Naive thymus-derived CD8-positive, alpha-beta T cell (primary cell): ENCODE measurements around the gene RBKS. TPM values are rescaled to one million over a fixed set of nuclear protein-coding genes. Genes with fewer than 3 reads are reported as not detected.

ENCODE experiments used
- ATAC-seq, 2 donors: fragments of 150-1000 bp; cut with Tn5 transposase in 1 of 2; sonication (Bioruptor Pico), chemical (Tn5 transposase) in 1 of 2; 1 replicate in 1 of 2; 2 replicates in 1 of 2; pipeline ENCODE4 v1.10.0; 2021; ENCODE audit warnings: mild to moderate bottlenecking in 2 of 2, moderate library complexity in 2 of 2
- POLR2A ChIA-PET: fragments of 350-600 bp; sonication (Branson Sonifier 250); formaldehyde crosslinking; loops from one replicate; lab custom pipeline; 2021; ENCODE audit warnings: antibody characterized with exemption; lab: Charles Lee
- DNase-seq, 10 donors: peaks; one replicate each; pipeline versions ENCODE4 v3.0.0 to v3.0.0-alpha.2; 2020 to 2022
- H3K27ac Mint-ChIP-seq, 10 donors: one replicate each; pipeline ENCODE4 v1.8.0; 2020 to 2022; ENCODE audit warnings: mild to moderate bottlenecking in 10 of 10, mixed read lengths in 10 of 10, moderate library complexity in 4 of 10, inconsistent platforms in 1 of 10
- H3K27me3 Mint-ChIP-seq, 5 donors: one replicate each; pipeline ENCODE4 v1.8.0; 2021 to 2022; ENCODE audit warnings: mixed read lengths in 5 of 5
- H3K36me3 Mint-ChIP-seq, 3 donors: one replicate each; pipeline ENCODE4 v1.8.0; 2020 to 2022; ENCODE audit warnings: mixed read lengths in 3 of 3, mild to moderate bottlenecking in 2 of 3, inconsistent platforms in 1 of 3
- H3K4me1 Mint-ChIP-seq, 4 donors: one replicate each; pipeline ENCODE4 v1.8.0; 2021 to 2022; ENCODE audit warnings: mixed read lengths in 4 of 4
- H3K4me3 Mint-ChIP-seq, 10 donors: one replicate each; pipeline ENCODE4 v1.8.0; 2020 to 2022; ENCODE audit warnings: mild to moderate bottlenecking in 10 of 10, mixed read lengths in 10 of 10, moderate library complexity in 6 of 10, inconsistent platforms in 1 of 10
- H3K9me3 Mint-ChIP-seq, 9 donors: one replicate each; pipeline ENCODE4 v1.8.0; 2020 to 2022; ENCODE audit warnings: mixed read lengths in 9 of 9, mild to moderate bottlenecking in 3 of 9, inconsistent platforms in 1 of 9, moderate library complexity in 1 of 9
- polyA plus RNA-seq, 3 donors: library from polyadenylated mRNA; unstranded; fragments of 300-500 nt; fragmentation: Illumina TruSeq; gene quantifications; one replicate each; pipeline ENCODE4 v1.2.3, GENCODE V29; 2021
- total RNA-seq, 8 experiments: library from RNA in 2 of 8; stranded (reverse) in 2 of 8; gene quantifications; one replicate each; pipeline ENCODE4 v1.2.3 and lab custom pipeline; 2021 to 2026

Gene RBKS
- total and polyA plus RNA-seq, 5 experiments from 2014 or later = 1.5 to 4.8 (median 2.4) TPM

- no peak overlapping the region for H3K27ac Mint-ChIP-seq
- peaks cover 0 to 4% (median 0%) of the 10 kb centered on the region in 3 donors for H3K36me3 Mint-ChIP-seq
- POLR2A ChIA-PET = no interaction called here
- no peak for DNase-seq
- peaks cover 0 to 5% (median 0%) of the 10 kb centered on the region in 4 donors for H3K4me1 Mint-ChIP-seq
- no peak for ATAC-seq
- no peak overlapping the region for H3K4me3 Mint-ChIP-seq
- peaks cover 0 to 4% (median 0%) of the 10 kb centered on the region in 9 donors for H3K9me3 Mint-ChIP-seq
- H3K27me3 Mint-ChIP-seq = no peaks in the 10 kb centered on the region
These were observed 27.0 kb downstream of the RBKS start for GRCh38 chr2:27863146-27863545.

- Mint-ChIP-seq H3K27me3 (no peaks in the 10 kb centered on the region), H3K4me3 (no peak overlapping the region), H3K27ac (no peak overlapping the region), H3K9me3 (peaks cover 0 to 13% (median 5%) of the 10 kb centered on the region in 9 donors), H3K4me1 (peaks cover 0 to 5% (median 0%) of the 10 kb centered on the region in 4 donors), H3K36me3 (peaks cover 0 to 18% (median 5%) of the 10 kb centered on the region in 3 donors)
- POLR2A ChIA-PET = no interaction called here
- ATAC-seq = no peak
- DNase-seq = no peak
These were observed 30.1 kb downstream of the RBKS start for GRCh38 chr2:27860111-27860510.

GRCh38 chr2:27857417-27858172 lies 32.6 kb downstream of the RBKS start:
- H3K4me1 Mint-ChIP-seq = peaks cover 0 to 5% (median 0%) of the 10 kb centered on the region in 4 donors
- no peak overlapping the region for H3K4me3 Mint-ChIP-seq
- no peaks in the 10 kb centered on the region for H3K27me3 Mint-ChIP-seq
- no peak overlapping the region for H3K27ac Mint-ChIP-seq
- POLR2A ChIA-PET = no interaction called here
- peaks cover 0 to 18% (median 5%) of the 10 kb centered on the region in 3 donors for H3K36me3 Mint-ChIP-seq
- DNase-seq = no peak
- no peak for ATAC-seq
- peaks cover 0 to 13% (median 5%) of the 10 kb centered on the region in 9 donors for H3K9me3 Mint-ChIP-seq

GRCh38 chr2:27856956-27857355 lies 33.2 kb downstream of the RBKS start:
- Mint-ChIP-seq H3K9me3 (peaks cover 0 to 13% (median 5%) of the 10 kb centered on the region in 9 donors), H3K27me3 (no peaks in the 10 kb centered on the region), H3K4me3 (no peak overlapping the region), H3K36me3 (peaks cover 0 to 18% (median 5%) of the 10 kb centered on the region in 3 donors), H3K4me1 (peaks cover 0 to 5% (median 0%) of the 10 kb centered on the region in 4 donors), H3K27ac (no peak overlapping the region)
- POLR2A ChIA-PET = no interaction called here
- no peak for DNase-seq
- no peak for ATAC-seq

GRCh38 chr2:27856386-27856785 lies 33.8 kb downstream of the RBKS start:
- H3K9me3 Mint-ChIP-seq = peaks cover 0 to 13% (median 5%) of the 10 kb centered on the region in 9 donors
- no peak overlapping the region for H3K27ac Mint-ChIP-seq
- ATAC-seq = no peak
- peaks cover 0 to 18% (median 5%) of the 10 kb centered on the region in 3 donors for H3K36me3 Mint-ChIP-seq
- H3K4me3 Mint-ChIP-seq = no peak overlapping the region
- peaks cover 0 to 5% (median 0%) of the 10 kb centered on the region in 4 donors for H3K4me1 Mint-ChIP-seq
- DNase-seq = no peak
- H3K27me3 Mint-ChIP-seq = no peaks in the 10 kb centered on the region
- POLR2A ChIA-PET = no interaction called here

GRCh38 chr2:27855476-27855875 lies 34.7 kb downstream of the RBKS start:
- no peak for ATAC-seq

GRCh38 chr2:27854229-27854862 lies 35.8 kb downstream of the RBKS start:
- ATAC-seq (no peak), DNase-seq (no peak)
- Mint-ChIP-seq H3K4me1 (peaks cover 0 to 2% (median 0%) of the 10 kb centered on the region in 4 donors), H3K4me3 (no peak overlapping the region), H3K27ac (no peak overlapping the region), H3K36me3 (peaks cover 0 to 18% (median 5%) of the 10 kb centered on the region in 3 donors), H3K9me3 (peaks cover 0 to 13% (median 5%) of the 10 kb centered on the region in 9 donors), H3K27me3 (no peaks in the 10 kb centered on the region)
- POLR2A ChIA-PET = no interaction called here

More at GRCh38 chr2:27855476-27855875, 34.7 kb downstream of the RBKS start:
- POLR2A ChIA-PET = no interaction called here
- Mint-ChIP-seq H3K27ac (no peak overlapping the region), H3K4me3 (no peak overlapping the region), H3K9me3 (peaks cover 0 to 13% (median 5%) of the 10 kb centered on the region in 9 donors), H3K36me3 (peaks cover 0 to 18% (median 5%) of the 10 kb centered on the region in 3 donors), H3K4me1 (peaks cover 0 to 5% (median 0%) of the 10 kb centered on the region in 4 donors), H3K27me3 (no peaks in the 10 kb centered on the region)
- no peak for DNase-seq

- ATAC-seq = no peak
- no peak overlapping the region for H3K4me3 Mint-ChIP-seq
- peaks cover 0 to 9% (median 3%) of the 10 kb centered on the region in 3 donors for H3K36me3 Mint-ChIP-seq
- H3K27ac Mint-ChIP-seq = no peak overlapping the region
- POLR2A ChIA-PET = no interaction called here
- peaks cover 0 to 4% (median 3%) of the 10 kb centered on the region in 9 donors for H3K9me3 Mint-ChIP-seq
- H3K27me3 Mint-ChIP-seq = no peaks in the 10 kb centered on the region
- DNase-seq = no peak
- H3K4me1 Mint-ChIP-seq = peaks cover 0 to 2% (median 0%) of the 10 kb centered on the region in 4 donors
These were observed 37.5 kb downstream of the RBKS start for GRCh38 chr2:27852691-27853090.

- Mint-ChIP-seq H3K4me3 (no peak overlapping the region), H3K27ac (peak overlapping the region in 2 of 10 donors; percentile 21 to 34), H3K9me3 (no peaks in the 10 kb centered on the region), H3K4me1 (peaks cover 0 to 2% (median 0%) of the 10 kb centered on the region in 4 donors), H3K27me3 (no peaks in the 10 kb centered on the region), H3K36me3 (peaks cover 0 to 2% (median 0%) of the 10 kb centered on the region in 3 donors)
- ATAC-seq = no peak
- DNase-seq = no peak
- POLR2A ChIA-PET = no interaction called here
These were observed 40.5 kb downstream of the RBKS start for GRCh38 chr2:27849558-27850205.

GRCh38 chr2:27847333-27847732 lies 42.9 kb downstream of the RBKS start:
- peaks cover 0 to 2% (median 0%) of the 10 kb centered on the region in 4 donors for H3K4me1 Mint-ChIP-seq
- no peak for ATAC-seq
- no peak overlapping the region for H3K4me3 Mint-ChIP-seq
- H3K9me3 Mint-ChIP-seq = no peaks in the 10 kb centered on the region
- no peaks in the 10 kb centered on the region for H3K27me3 Mint-ChIP-seq
- POLR2A ChIA-PET = no interaction called here
- no peak for DNase-seq
- peaks cover 0 to 2% (median 0%) of the 10 kb centered on the region in 3 donors for H3K36me3 Mint-ChIP-seq
- H3K27ac Mint-ChIP-seq = no peak overlapping the region

GRCh38 chr2:27844821-27845255 lies 45.3 kb downstream of the RBKS start:
- Mint-ChIP-seq H3K27me3 (no peaks in the 10 kb centered on the region), H3K36me3 (peaks cover 0 to 4% (median 2%) of the 10 kb centered on the region in 3 donors), H3K9me3 (no peaks in the 10 kb centered on the region), H3K27ac (no peak overlapping the region), H3K4me1 (no peaks in the 10 kb centered on the region), H3K4me3 (no peak overlapping the region)
- POLR2A ChIA-PET = no interaction called here
- no peak for ATAC-seq
- DNase-seq = no peak

GRCh38 chr2:27843992-27844391 lies 46.2 kb downstream of the RBKS start:
- ATAC-seq (no peak), DNase-seq (no peak)
- no peak overlapping the region for H3K4me3 Mint-ChIP-seq
- H3K27ac Mint-ChIP-seq = no peak overlapping the region
- POLR2A ChIA-PET = no interaction called here
- H3K36me3 Mint-ChIP-seq = peaks cover 0 to 6% (median 2%) of the 10 kb centered on the region in 3 donors
- H3K9me3 Mint-ChIP-seq = no peaks in the 10 kb centered on the region
- no peaks in the 10 kb centered on the region for H3K4me1 Mint-ChIP-seq
- H3K27me3 Mint-ChIP-seq = no peaks in the 10 kb centered on the region
